Testis (tissue), 2 donors: ENCODE data around the gene MRPL20.

Experiments used
- CTCF ChIP-seq, 3 experiments: fragments of 450-650 bp in 2 of 3; fragments of 200-600 bp in 1 of 3; sonication (generic) in 1 of 3; IDR thresholded peaks; one replicate each; pipeline ENCODE4 v1.5.1; 2016 to 2019; ENCODE audit warnings: antibody characterized with exemption in 3 of 3, mild to moderate bottlenecking in 2 of 3, moderate library complexity in 1 of 3
- POLR2A ChIP-seq: fragments of 450-650 bp; IDR thresholded peaks from one replicate; pipeline ENCODE4 v1.6.1; 2017; ENCODE audit warnings: antibody characterized with exemption, mild to moderate bottlenecking, moderate library complexity

DNA sequence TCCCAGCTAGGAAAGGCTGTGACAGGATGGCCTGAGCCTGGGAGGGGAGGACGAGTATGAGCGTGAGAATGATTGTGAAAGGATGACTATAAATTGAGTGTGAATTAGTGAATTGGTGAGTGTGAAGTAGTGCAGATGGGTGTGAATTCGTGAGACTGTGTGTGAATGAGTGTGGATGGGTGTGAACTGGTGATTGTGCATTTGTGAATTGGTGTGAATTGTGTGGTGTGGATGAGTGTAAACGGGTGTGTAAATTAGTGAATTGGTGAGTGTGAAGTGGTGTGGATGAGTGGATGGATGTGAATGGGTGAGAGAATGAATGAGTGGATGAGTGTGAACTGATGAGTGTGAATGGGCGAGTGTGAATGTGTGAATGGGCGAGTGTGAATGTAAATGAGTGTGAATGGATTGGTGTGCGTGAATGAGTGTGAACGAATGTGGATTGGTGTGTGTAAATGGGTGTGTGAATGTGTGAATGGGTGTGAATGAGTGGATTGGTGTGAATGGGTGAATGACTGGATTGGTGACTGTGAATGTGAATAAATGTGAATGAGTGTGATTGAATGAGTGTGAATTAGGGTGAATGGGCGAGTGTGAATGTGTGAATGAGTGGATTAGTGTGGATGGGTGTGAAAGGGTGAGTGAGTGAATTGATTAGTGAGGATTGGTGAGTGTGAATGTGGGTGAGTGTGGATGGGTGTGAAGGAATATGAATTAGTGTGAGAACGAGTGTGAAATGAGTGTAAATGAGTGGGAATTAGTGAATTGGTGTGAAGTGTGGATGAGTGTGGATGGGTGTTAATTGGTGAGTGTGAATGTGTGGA lies 41.0 kb downstream of the MRPL20 start:
- TF ChIP-seq POLR2A (no peak), CTCF (IDR thresholded peaks at IDR 0.05) (no peak)
